Left ventricle myocardium inferior (tissue), 1 donor: ENCODE measurements around the gene GSG1L. TPM values are rescaled to one million over a fixed set of nuclear protein-coding genes. Genes with fewer than 3 reads are reported as not detected.

Experiments
- DNase-seq: peaks from one replicate; pipeline ENCODE4 v3.0.0-alpha.2; 2020
- H3K27ac ChIP-seq: fragments of 200-600 bp; replicated peaks from 2 replicates; pipeline ENCODE4 v1.8.0; 2021
- H3K27me3 ChIP-seq: fragments of 200-600 bp; 2 replicates; pipeline ENCODE4 v1.8.0; 2021; ENCODE audit warnings: low read depth
- H3K36me3 ChIP-seq: fragments of 200-600 bp; 2 replicates; pipeline ENCODE4 v1.8.0; 2021
- H3K4me1 ChIP-seq: fragments of 200-600 bp; 2 replicates; pipeline ENCODE4 v1.8.0; 2021
- H3K4me3 ChIP-seq: fragments of 200-600 bp; 2 replicates; pipeline ENCODE4 v1.8.0; 2021; ENCODE audit warnings: mild to moderate bottlenecking, moderate library complexity
- H3K9me3 ChIP-seq: fragments of 200-600 bp; replicated peaks from 2 replicates; pipeline ENCODE4 v1.8.0; 2021
- intact Hi-C: fragments of 100-400 bp; cut with micrococcal nuclease; formaldehyde crosslinking; loops from one replicate; pipeline ENCODE4 v1.11.0; 2022
- total RNA-seq: library from RNA; stranded (reverse); fragmentation: NEBNext Ultra II Directional; extraction: Animal tissue kit (Norgen Biotek cat#: 25700); gene quantifications from one replicate; pipeline ENCODE4 v1.2.1, GENCODE V29; 2021
- TF ChIP-seq, protein P1 (sequence below): fragments of 200-600 bp; IDR thresholded peaks from 2 replicates; pipeline ENCODE4 v1.8.0; 2021; ENCODE audit warnings: antibody characterized with exemption, mild to moderate bottlenecking, borderline replicate concordance
- donor health status: DM: no; HTN: yes; CAD: no; lungs with severe emphysema.

Gene GSG1L
- total RNA-seq, 1 donor from 2014 or later: 3.4 TPM

DNA sequence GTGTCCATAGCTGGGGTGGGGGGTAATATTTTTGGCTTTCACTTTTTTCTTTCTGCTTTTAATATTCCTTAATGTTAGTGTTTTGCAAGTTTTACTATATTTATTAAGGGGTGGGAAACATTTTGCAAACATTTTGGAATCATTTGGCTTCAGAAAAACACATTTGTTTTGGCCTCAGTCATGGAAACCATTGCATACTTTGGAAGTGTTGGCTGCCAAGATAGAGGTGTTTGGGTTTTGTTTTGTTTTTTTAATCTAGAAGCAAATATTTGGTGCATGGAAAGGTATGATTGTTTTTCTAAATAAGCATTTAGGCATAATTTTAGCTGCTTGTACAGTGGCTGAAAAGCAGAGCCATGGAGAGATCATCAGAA is 270.3 kb downstream of the GSG1L start:
- Histone ChIP-seq H3K9me3 (no peaks in the 10 kb centered on the region), H3K27ac (no peak overlapping the region), H3K4me3 (no peak overlapping the region), H3K27me3 (peaks cover 5% of the 10 kb centered on the region), H3K36me3 (no peaks in the 10 kb centered on the region), H3K4me1 (no peaks in the 10 kb centered on the region)
- TF ChIP-seq, protein P1, sequence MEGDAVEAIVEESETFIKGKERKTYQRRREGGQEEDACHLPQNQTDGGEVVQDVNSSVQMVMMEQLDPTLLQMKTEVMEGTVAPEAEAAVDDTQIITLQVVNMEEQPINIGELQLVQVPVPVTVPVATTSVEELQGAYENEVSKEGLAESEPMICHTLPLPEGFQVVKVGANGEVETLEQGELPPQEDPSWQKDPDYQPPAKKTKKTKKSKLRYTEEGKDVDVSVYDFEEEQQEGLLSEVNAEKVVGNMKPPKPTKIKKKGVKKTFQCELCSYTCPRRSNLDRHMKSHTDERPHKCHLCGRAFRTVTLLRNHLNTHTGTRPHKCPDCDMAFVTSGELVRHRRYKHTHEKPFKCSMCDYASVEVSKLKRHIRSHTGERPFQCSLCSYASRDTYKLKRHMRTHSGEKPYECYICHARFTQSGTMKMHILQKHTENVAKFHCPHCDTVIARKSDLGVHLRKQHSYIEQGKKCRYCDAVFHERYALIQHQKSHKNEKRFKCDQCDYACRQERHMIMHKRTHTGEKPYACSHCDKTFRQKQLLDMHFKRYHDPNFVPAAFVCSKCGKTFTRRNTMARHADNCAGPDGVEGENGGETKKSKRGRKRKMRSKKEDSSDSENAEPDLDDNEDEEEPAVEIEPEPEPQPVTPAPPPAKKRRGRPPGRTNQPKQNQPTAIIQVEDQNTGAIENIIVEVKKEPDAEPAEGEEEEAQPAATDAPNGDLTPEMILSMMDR: no peak
- intact Hi-C loops: no loop called here
- no peak for DNase-seq

DNA sequence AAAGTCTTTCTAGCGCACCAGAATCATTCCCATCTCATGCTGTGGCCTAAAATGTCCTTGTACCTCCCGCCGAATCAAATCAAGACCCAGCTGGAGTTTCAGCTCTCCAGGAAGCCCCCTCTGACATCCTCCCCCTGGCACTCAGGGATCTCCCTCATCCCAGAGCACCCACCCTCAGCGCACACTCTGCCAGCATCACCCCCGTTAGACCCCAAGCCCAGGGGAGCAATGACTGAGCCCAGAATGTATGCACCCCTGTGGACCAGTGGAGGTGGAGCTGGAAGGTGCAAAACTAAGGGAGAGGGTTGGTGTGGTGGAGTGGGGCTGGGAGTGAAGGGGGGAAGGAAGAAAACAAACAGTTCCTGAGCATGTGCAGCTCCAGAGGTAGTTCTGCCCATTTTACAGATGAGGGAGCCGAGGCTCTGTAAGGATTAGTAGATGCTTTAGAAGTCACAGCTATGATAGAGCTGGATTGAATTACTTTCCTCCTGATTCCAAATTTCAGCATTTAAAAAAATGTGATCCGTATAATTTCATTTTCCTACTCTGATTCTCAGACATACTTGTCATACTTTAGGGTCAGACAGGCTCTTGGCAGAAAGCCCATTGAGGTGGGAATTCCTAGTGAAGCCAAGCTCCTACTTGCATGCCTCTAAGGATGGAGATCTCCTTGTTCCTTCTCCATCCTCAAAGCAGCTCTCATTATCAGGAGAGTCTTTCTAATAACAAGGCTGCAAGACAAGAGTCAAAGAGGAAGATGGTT is 270.8 kb downstream of the GSG1L start:
- no peaks in the 10 kb centered on the region for H3K9me3 ChIP-seq

DNA sequence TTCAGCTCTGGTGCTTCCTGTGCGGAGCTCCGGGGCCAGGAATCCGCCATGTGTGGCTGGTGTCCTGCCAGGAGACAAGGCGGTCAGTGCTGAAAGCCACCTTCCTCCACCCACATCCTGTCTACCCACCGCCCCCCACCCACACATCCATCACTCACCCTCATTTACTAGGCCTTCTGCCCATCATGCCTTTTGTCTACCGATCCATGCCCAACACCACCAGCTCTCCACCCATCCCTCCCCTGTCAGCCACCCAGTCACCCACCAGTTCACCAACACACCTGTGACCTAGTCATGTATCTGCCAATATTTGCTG is 272.2 kb downstream of the GSG1L start:
- Histone ChIP-seq H3K4me3 (no peak overlapping the region), H3K27me3 (peaks cover 16% of the 10 kb centered on the region), H3K36me3 (no peaks in the 10 kb centered on the region), H3K9me3 (no peaks in the 10 kb centered on the region), H3K4me1 (no peaks in the 10 kb centered on the region), H3K27ac (no peak overlapping the region)
- no peak for DNase-seq
- intact Hi-C loops: no loop called here
- TF ChIP-seq, protein P1: no peak

More for the DNA sequence above, 270.8 kb downstream of the GSG1L start:
- Histone ChIP-seq H3K27ac (no peak overlapping the region), H3K36me3 (no peaks in the 10 kb centered on the region), H3K4me3 (no peak overlapping the region), H3K4me1 (no peaks in the 10 kb centered on the region), H3K27me3 (peaks cover 5% of the 10 kb centered on the region)
- DNase-seq: no peak
- TF ChIP-seq, protein P1: no peak
- intact Hi-C loops: no loop called here

DNA sequence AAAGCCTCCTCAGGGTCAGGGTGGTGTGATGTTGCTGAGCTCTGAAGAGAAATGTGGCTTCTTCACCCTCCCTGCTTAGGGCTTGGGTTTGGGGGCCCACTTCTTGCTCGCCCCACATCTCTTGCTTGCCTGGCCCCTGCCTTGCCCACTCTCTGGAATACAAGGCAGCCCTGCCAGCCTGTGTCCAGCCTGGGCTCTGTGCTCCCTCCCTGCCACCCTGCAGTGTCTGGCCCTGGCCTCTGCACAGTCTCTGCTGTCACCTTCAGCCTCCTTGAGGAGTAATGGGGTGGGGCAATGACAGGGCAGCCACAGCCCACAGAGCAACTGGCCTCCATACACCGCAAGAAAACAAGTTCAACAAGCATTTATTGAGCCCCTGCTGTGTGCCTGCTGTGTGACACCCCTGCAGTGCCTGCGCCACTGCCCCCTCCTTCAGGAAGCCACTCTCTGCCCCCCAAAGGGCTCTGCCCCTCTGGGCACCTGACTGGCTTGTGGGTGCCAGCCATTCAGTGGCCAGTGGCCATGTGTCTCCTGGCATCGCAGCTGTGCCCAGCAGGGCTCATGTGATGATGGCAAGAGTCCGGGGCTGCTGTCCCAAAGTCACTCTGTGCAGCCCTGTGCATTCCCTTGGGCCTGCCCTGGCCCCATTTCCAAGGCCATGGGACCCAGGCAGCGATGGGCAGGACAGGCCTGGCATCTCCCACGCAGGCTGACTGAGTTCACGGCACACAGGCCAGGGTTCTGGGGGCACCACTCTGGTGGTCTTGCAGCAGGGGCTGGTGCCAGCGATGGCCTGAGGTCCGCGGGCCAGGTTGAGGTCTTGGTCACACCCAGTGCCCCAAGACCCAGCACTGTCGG is 272.7 kb downstream of the GSG1L start:
- H3K4me3 ChIP-seq: no peak overlapping the region
- TF ChIP-seq, protein P1: no peak
- intact Hi-C loops: no loop called here
- no peak for DNase-seq
- H3K4me1 ChIP-seq: no peaks in the 10 kb centered on the region
- H3K9me3 ChIP-seq: no peaks in the 10 kb centered on the region
- no peaks in the 10 kb centered on the region for H3K36me3 ChIP-seq
- peaks cover 21% of the 10 kb centered on the region for H3K27me3 ChIP-seq
- no peak overlapping the region for H3K27ac ChIP-seq

DNA sequence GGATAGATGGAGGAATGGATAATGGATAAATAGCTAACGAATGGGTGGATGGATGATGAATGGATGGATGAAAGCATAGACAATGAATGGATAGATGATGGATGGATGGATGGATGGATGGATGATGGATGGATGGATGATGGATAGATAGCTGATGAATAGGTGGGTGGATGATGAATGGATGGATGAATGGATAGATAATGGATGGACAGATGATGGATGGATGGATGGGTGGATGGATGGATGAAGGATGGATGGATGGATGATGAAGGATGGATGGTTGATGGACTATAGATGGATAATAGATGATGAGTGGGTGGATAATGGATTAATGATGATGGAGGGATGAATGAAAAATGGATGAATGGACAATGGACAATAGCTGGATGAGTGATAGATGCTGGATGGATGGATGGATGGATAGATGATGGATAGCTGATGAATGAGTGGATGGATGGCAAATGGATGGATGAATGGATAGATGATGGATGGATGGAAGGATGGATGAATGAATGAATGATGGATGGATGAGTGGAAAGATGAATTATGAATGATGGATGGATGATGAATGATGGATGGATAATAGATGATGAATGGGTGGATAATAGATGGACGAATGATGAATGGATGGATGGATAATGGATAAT is 273.8 kb downstream of the GSG1L start:
- H3K27me3 ChIP-seq: peaks cover 26% of the 10 kb centered on the region
- no peak overlapping the region for H3K4me3 ChIP-seq
- intact Hi-C loops: no loop called here
- no peaks in the 10 kb centered on the region for H3K36me3 ChIP-seq
- no peaks in the 10 kb centered on the region for H3K9me3 ChIP-seq
- DNase-seq: no peak
- TF ChIP-seq, protein P1: no peak
- no peaks in the 10 kb centered on the region for H3K4me1 ChIP-seq
- H3K27ac ChIP-seq: no peak overlapping the region
